Mesendoderm (in vitro differentiated cells): Measurements from ENCODE around the gene OBSCN.

Experiments used
- DNase-seq: peaks from one replicate; pipeline ENCODE4 v3.0.0; 2013
- H2AK5ac ChIP-seq: 2 replicates; pipeline ENCODE4 v1.6.1; 2013; ENCODE audit warnings: low read length, inconsistent platforms
- H2BK120ac ChIP-seq: 2 replicates; pipeline ENCODE4 v1.6.1; 2013; ENCODE audit warnings: low read depth, mild to moderate bottlenecking, low read length, moderate library complexity, mixed read lengths
- H2BK15ac ChIP-seq: replicated peaks from 2 replicates; pipeline ENCODE4 v1.6.1; 2013; ENCODE audit warnings: low read depth, mild to moderate bottlenecking, moderate library complexity
- H2BK5ac ChIP-seq: 2 replicates; pipeline ENCODE4 v1.6.1; 2013; ENCODE audit warnings: low read length, inconsistent platforms
- H3K18ac ChIP-seq: 2 replicates; pipeline ENCODE4 v1.6.1; 2013; ENCODE audit warnings: mild to moderate bottlenecking, low read length, mixed read lengths
- H3K23ac ChIP-seq: one replicate; pipeline ENCODE4 v1.6.1; 2013; ENCODE audit warnings: low read length
- H3K27ac ChIP-seq: 2 replicates; pipeline ENCODE4 v1.5.1; 2013; ENCODE audit warnings: low read depth, mild to moderate bottlenecking, inconsistent platforms, low read length, moderate library complexity
- H3K27me3 ChIP-seq: 2 replicates; pipeline ENCODE4 v1.6.1; 2013; ENCODE audit warnings: low read length, control low read depth, mild to moderate bottlenecking, inconsistent platforms; ENCODE audit not compliant: insufficient read depth, poor library complexity
- H3K36me3 ChIP-seq: 2 replicates; pipeline ENCODE4 v1.6.1; 2013; ENCODE audit warnings: low read length, inconsistent platforms; ENCODE audit not compliant: control insufficient read depth, insufficient read depth
- H3K4ac ChIP-seq: one replicate; pipeline ENCODE4 v1.6.1; 2013; ENCODE audit warnings: low read depth, mild to moderate bottlenecking, low read length, moderate library complexity
- H3K4me1 ChIP-seq: 2 replicates; pipeline ENCODE4 v1.6.1; 2013; ENCODE audit warnings: low read depth, low read length, inconsistent platforms; ENCODE audit not compliant: control insufficient read depth
- H3K4me2 ChIP-seq: 2 replicates; pipeline ENCODE4 v1.6.1; 2013; ENCODE audit warnings: low read length
- H3K4me3 ChIP-seq: 2 replicates; pipeline ENCODE4 v1.5.1; 2013; ENCODE audit warnings: mild to moderate bottlenecking, low read length
- H3K56ac ChIP-seq: one replicate; pipeline ENCODE4 v1.6.1; 2013; ENCODE audit warnings: low read length
- H3K79me1 ChIP-seq: 2 replicates; pipeline ENCODE4 v1.6.1; 2013; ENCODE audit warnings: low read length, inconsistent platforms
- H3K79me2 ChIP-seq: 2 replicates; pipeline ENCODE4 v1.6.1; 2013; ENCODE audit warnings: mild to moderate bottlenecking, low read length; ENCODE audit not compliant: control insufficient read depth, insufficient read depth
- H3K9ac ChIP-seq: 2 replicates; pipeline ENCODE4 v1.6.1; 2013; ENCODE audit warnings: low read length, inconsistent platforms
- H4K5ac ChIP-seq: one replicate; pipeline ENCODE4 v1.6.1; 2013; ENCODE audit warnings: low read length
- H4K8ac ChIP-seq: one replicate; pipeline ENCODE4 v1.6.1; 2013; ENCODE audit warnings: low read depth, mild to moderate bottlenecking, control low read depth, low read length, moderate library complexity
- WGBS: extraction: QIAGEN DNeasy Blood & Tissue Kit; methylation state at CpG from one replicate; pipeline ENCODE4 v1.1.7; 2013; ENCODE audit warnings: low lambda C conversion rate, missing lambda C conversion rate; ENCODE audit not compliant: insufficient coverage; ENCODE audit errors: extremely low coverage; 5-methylcytosine and 5-hydroxymethylcytosine counted together

The OBSCN gene

GRCh38 chr1:228318823-228319241 lies 111.0 kb downstream of the OBSCN start:
- H3K4me2 ChIP-seq = no peak overlapping the region
- H3K56ac ChIP-seq = no peak overlapping the region
- H3K9ac ChIP-seq = no peak overlapping the region
- H2BK120ac ChIP-seq = no peak overlapping the region
- H3K27ac ChIP-seq = no peak overlapping the region
- no peaks in the 10 kb centered on the region for H3K79me1 ChIP-seq
- no peak overlapping the region for H3K23ac ChIP-seq
- no peak overlapping the region for H2BK15ac ChIP-seq
- no peak overlapping the region for H3K4me3 ChIP-seq
- no CpG with 5 or more reads among the region's 15 CpGs for WGBS
- H3K36me3 ChIP-seq = peaks cover 11% of the 10 kb centered on the region
- H2AK5ac ChIP-seq = no peak overlapping the region
- no peaks in the 10 kb centered on the region for H3K27me3 ChIP-seq
- H4K8ac ChIP-seq = no peak overlapping the region
- no peak overlapping the region for H3K18ac ChIP-seq
- no peaks in the 10 kb centered on the region for H3K79me2 ChIP-seq
- no peaks in the 10 kb centered on the region for H3K4me1 ChIP-seq
- DNase-seq = no peak
- no peak overlapping the region for H3K4ac ChIP-seq
- H4K5ac ChIP-seq = no peak overlapping the region
- H2BK5ac ChIP-seq = no peak overlapping the region

DNA sequence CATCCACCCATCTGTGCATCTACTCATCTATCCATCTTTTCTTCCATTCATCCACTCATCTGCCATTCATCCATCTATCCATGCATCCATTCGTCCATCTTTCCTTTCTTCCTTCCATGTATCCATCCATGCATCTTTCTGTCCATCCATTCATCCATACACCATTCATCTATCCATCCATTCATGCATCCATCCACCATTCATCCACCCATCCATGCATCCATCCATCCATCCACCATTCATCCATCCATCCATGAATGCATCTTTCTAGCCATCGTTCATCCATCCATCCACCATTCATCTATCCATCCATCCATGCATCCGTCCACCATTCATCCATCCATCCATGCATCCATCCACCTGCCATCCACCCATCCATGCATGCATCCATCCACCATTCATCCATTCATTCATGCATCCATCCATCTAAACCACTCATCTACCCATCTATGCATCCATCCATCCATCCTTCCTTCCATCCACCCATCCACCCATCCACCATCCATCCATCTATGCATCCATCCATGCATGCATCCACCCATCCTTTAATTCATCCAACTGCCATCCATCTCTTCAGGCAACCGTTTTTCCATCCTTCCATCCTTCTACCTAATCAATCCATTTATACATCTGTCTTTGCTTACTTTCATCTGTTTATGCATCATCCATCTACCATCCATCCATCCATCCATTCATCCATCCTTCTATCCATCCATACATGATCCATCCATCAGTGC lies 111.7 kb downstream of the OBSCN start:
- Histone ChIP-seq H3K4ac (no peak overlapping the region), H3K79me2 (no peaks in the 10 kb centered on the region), H2BK120ac (no peak overlapping the region), H3K4me3 (no peak overlapping the region), H3K18ac (no peak overlapping the region), H4K5ac (no peak overlapping the region), H2BK15ac (no peak overlapping the region), H3K36me3 (peaks cover 11% of the 10 kb centered on the region), H3K79me1 (no peaks in the 10 kb centered on the region), H2BK5ac (no peak overlapping the region), H3K4me1 (no peaks in the 10 kb centered on the region), H3K27me3 (no peaks in the 10 kb centered on the region), H3K9ac (no peak overlapping the region), H2AK5ac (no peak overlapping the region), H3K27ac (no peak overlapping the region), H4K8ac (no peak overlapping the region), H3K4me2 (no peak overlapping the region), H3K23ac (no peak overlapping the region), H3K56ac (no peak overlapping the region)
- no peak for DNase-seq
- WGBS = 100% methylated on average over 1 of the region's 4 CpGs

DNA sequence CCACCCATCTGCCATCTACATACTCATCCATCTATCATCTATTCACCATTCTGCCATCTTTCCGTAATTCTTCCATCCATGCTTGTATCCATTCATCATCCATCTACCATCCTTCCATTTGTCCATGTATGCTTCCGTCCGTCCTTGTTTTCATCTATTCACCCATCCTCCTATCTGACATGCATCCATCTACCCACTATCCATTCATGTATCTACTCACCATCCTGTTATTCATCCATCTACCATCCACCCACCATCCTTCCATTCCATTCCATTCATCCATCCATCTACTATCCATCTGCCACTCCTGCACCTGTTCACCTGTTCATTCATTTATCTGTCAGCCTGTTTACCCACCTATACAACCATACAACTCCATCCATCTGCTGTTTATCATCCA lies 112.5 kb downstream of the OBSCN start:
- 100% methylated on average over 1 of the region's 3 CpGs for WGBS
- no peak for DNase-seq
- H3K4me1 ChIP-seq = no peaks in the 10 kb centered on the region

GRCh38 chr1:228321435-228321834 lies 113.6 kb downstream of the OBSCN start:
- H3K56ac ChIP-seq = no peak overlapping the region
- H3K79me1 ChIP-seq = no peaks in the 10 kb centered on the region
- H2BK15ac ChIP-seq = no peak overlapping the region
- H3K27me3 ChIP-seq = no peaks in the 10 kb centered on the region
- H2BK120ac ChIP-seq = no peak overlapping the region
- H2BK5ac ChIP-seq = no peak overlapping the region
- H3K18ac ChIP-seq = no peak overlapping the region
- no peaks in the 10 kb centered on the region for H3K4me1 ChIP-seq
- no peak overlapping the region for H3K23ac ChIP-seq
- DNase-seq = no peak
- no peak overlapping the region for H3K27ac ChIP-seq
- H4K5ac ChIP-seq = no peak overlapping the region
- H3K4me3 ChIP-seq = no peak overlapping the region
- H4K8ac ChIP-seq = no peak overlapping the region
- no peaks in the 10 kb centered on the region for H3K79me2 ChIP-seq
- H2AK5ac ChIP-seq = no peak overlapping the region
- H3K4ac ChIP-seq = no peak overlapping the region
- H3K36me3 ChIP-seq = peaks cover 11% of the 10 kb centered on the region
- no peak overlapping the region for H3K4me2 ChIP-seq
- WGBS = no CpG with 5 or more reads among the region's 11 CpGs
- H3K9ac ChIP-seq = no peak overlapping the region

More for the DNA sequence above, 112.5 kb downstream of the OBSCN start:
- H3K18ac ChIP-seq = no peak overlapping the region
- no peak overlapping the region for H3K27ac ChIP-seq
- H3K23ac ChIP-seq = no peak overlapping the region
- no peak overlapping the region for H2AK5ac ChIP-seq
- no peak overlapping the region for H3K4ac ChIP-seq
- H2BK15ac ChIP-seq = no peak overlapping the region
- H3K56ac ChIP-seq = no peak overlapping the region
- H3K36me3 ChIP-seq = peaks cover 11% of the 10 kb centered on the region
- no peak overlapping the region for H3K4me2 ChIP-seq
- no peak overlapping the region for H3K9ac ChIP-seq
- H3K27me3 ChIP-seq = no peaks in the 10 kb centered on the region
- H3K79me2 ChIP-seq = no peaks in the 10 kb centered on the region
- H4K8ac ChIP-seq = no peak overlapping the region
- H2BK5ac ChIP-seq = no peak overlapping the region
- H2BK120ac ChIP-seq = no peak overlapping the region
- no peaks in the 10 kb centered on the region for H3K79me1 ChIP-seq
- H3K4me3 ChIP-seq = no peak overlapping the region
- no peak overlapping the region for H4K5ac ChIP-seq

- no peak overlapping the region for H3K9ac ChIP-seq
- no peak overlapping the region for H2BK5ac ChIP-seq
- H3K4me3 ChIP-seq = no peak overlapping the region
- H2AK5ac ChIP-seq = no peak overlapping the region
- no peaks in the 10 kb centered on the region for H3K79me2 ChIP-seq
- no peak overlapping the region for H3K23ac ChIP-seq
- H2BK120ac ChIP-seq = no peak overlapping the region
- no CpG with 5 or more reads among the region's 15 CpGs for WGBS
- H3K79me1 ChIP-seq = no peaks in the 10 kb centered on the region
- H2BK15ac ChIP-seq = no peak overlapping the region
- peaks cover 11% of the 10 kb centered on the region for H3K36me3 ChIP-seq
- H3K4me1 ChIP-seq = no peaks in the 10 kb centered on the region
- no peak overlapping the region for H4K8ac ChIP-seq
- H3K56ac ChIP-seq = no peak overlapping the region
- no peak overlapping the region for H3K18ac ChIP-seq
- no peak overlapping the region for H3K4me2 ChIP-seq
- no peak overlapping the region for H3K27ac ChIP-seq
- DNase-seq = no peak
- H3K27me3 ChIP-seq = no peaks in the 10 kb centered on the region
- H3K4ac ChIP-seq = no peak overlapping the region
- no peak overlapping the region for H4K5ac ChIP-seq
Observed at GRCh38 chr1:228321895-228322294, 114.1 kb downstream of the OBSCN start.

GRCh38 chr1:228323401-228323800 lies 115.6 kb downstream of the OBSCN start:
- Histone ChIP-seq H2BK15ac (no peak overlapping the region), H3K27ac (no peak overlapping the region), H3K27me3 (no peaks in the 10 kb centered on the region), H4K8ac (no peak overlapping the region), H2AK5ac (no peak overlapping the region), H3K36me3 (peaks cover 11% of the 10 kb centered on the region), H3K79me2 (no peaks in the 10 kb centered on the region), H3K9ac (no peak overlapping the region), H3K4me2 (no peak overlapping the region), H3K23ac (no peak overlapping the region), H4K5ac (no peak overlapping the region), H2BK120ac (no peak overlapping the region), H3K4me1 (no peaks in the 10 kb centered on the region), H3K4ac (no peak overlapping the region), H3K56ac (no peak overlapping the region), H3K4me3 (no peak overlapping the region), H2BK5ac (no peak overlapping the region), H3K79me1 (no peaks in the 10 kb centered on the region), H3K18ac (no peak overlapping the region)
- no peak for DNase-seq
- no CpG with 5 or more reads among the region's 9 CpGs for WGBS
